NCI-H82 treated with DMSO at 0.1 percent for 48 hours (cell line): Measurements from ENCODE around the gene PRSS56.
"Not testable (repeated sequence)": the region's sequence is repeated elsewhere in the genome, so short reads cannot be mapped to it uniquely, and the experiment has no call there.

Source experiments
- DNase-seq: peaks from one replicate; lab custom pipeline; 2025; ENCODE audit not compliant: unreplicated experiment; lab: John Stamatoyannopoulos, UW

Gene PRSS56

GRCh38 chr2:232568161-232568560, 48.0 kb downstream of the PRSS56 start:
- DNase-seq, result no peak

GRCh38 chr2:232569541-232569940, 49.4 kb downstream of the PRSS56 start:
- no peak for DNase-seq

GRCh38 chr2:232570481-232570880, 50.3 kb downstream of the PRSS56 start:
- not testable (repeated sequence) for DNase-seq

- DNase-seq, result no peak
Observed at GRCh38 chr2:232571026-232571474, 50.9 kb downstream of the PRSS56 start.

- DNase-seq, result no peak
Observed at GRCh38 chr2:232573042-232573441, 52.9 kb downstream of the PRSS56 start.

- DNase-seq, result no peak
Observed at GRCh38 chr2:232573771-232574435, 53.7 kb downstream of the PRSS56 start.

- no peak for DNase-seq
Observed at GRCh38 chr2:232574674-232575403, 54.7 kb downstream of the PRSS56 start.
